Duodenal mucosa (tissue), 2 donors: ENCODE results near the gene PTPRF.

ENCODE experiments used
- H3K27ac ChIP-seq: one replicate; pipeline ENCODE4 v1.7.0; 2013; ENCODE audit warnings: low read depth, low read length
- H3K27me3 ChIP-seq, 2 donors: one replicate each; pipeline ENCODE4 v1.7.0; 2013; ENCODE audit warnings: low read length in 2 of 2, control low read depth in 1 of 2; ENCODE audit not compliant: insufficient read depth in 2 of 2, control insufficient read depth in 1 of 2
- H3K36me3 ChIP-seq, 2 donors: one replicate each; pipeline ENCODE4 v1.7.0; 2013; ENCODE audit warnings: low read length in 2 of 2, control low read depth in 1 of 2; ENCODE audit not compliant: insufficient read depth in 2 of 2, control insufficient read depth in 1 of 2
- H3K4me1 ChIP-seq, 2 donors: one replicate each; pipeline ENCODE4 v1.7.0; 2013; ENCODE audit warnings: low read length in 2 of 2, control low read depth in 1 of 2; ENCODE audit not compliant: insufficient read depth in 2 of 2, control insufficient read depth in 1 of 2
- H3K4me3 ChIP-seq, 2 donors: one replicate each; pipeline ENCODE4 v1.7.0; 2013; ENCODE audit warnings: low read length in 2 of 2, low read depth in 1 of 2
- H3K9ac ChIP-seq, 2 donors: one replicate each; pipeline ENCODE4 v1.7.0; 2013; ENCODE audit warnings: low read length in 2 of 2, low read depth in 1 of 2
- H3K9me3 ChIP-seq, 2 donors: one replicate each; pipeline ENCODE4 v1.7.0; 2013; ENCODE audit warnings: low read length in 2 of 2, control low read depth in 1 of 2; ENCODE audit not compliant: control insufficient read depth in 1 of 2

The PTPRF gene

DNA sequence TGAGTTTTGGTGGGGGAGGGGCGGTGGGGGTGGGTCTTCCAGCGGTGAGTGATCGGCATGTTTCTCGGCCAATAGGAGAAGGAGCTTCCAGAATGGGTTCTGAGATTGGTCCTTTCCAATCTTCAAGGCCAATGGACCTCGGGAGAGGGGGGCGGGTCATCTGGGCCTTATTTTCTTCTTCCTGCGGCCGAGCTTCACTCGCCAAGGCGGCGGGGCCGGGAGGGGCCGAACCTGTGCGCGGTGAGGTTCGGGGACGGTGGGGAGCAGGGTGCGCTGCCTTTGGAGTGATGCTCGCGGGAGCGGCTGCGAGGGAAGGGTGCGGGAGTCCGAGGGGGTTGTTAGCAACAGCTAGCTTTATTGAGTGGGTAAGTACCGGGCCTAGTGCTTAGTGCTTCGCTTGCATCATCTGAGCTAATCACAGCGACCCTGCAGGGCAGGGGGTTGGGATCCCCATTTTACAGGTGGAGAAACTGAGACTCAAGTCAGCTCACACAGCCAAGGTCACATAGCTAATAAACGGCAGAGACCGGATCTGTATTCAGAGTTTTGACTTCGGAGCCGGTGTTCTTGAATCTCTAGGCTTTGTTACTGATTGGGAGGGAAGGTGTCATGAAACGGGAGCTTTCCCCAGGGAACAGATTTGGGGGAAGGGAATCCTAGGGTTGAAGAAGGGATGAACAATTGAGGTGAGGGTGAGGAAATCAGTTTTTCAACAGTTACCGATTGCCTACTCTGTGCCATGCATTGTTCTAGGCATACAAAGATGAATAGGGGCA lies 119.8 kb downstream of the PTPRF start:
- Histone ChIP-seq H3K4me3 (peak overlapping the region; percentile 79 to 93), H3K9me3 (no peaks in the 10 kb centered on the region), H3K27ac (peak overlapping the region; percentile 94), H3K4me1 (peaks cover 22 to 29% of the 10 kb centered on the region in 2 donors), H3K36me3 (peaks cover 16 to 23% of the 10 kb centered on the region in 2 donors), H3K9ac (peak overlapping the region; percentile 78 to 84), H3K27me3 (no peaks in the 10 kb centered on the region)

DNA sequence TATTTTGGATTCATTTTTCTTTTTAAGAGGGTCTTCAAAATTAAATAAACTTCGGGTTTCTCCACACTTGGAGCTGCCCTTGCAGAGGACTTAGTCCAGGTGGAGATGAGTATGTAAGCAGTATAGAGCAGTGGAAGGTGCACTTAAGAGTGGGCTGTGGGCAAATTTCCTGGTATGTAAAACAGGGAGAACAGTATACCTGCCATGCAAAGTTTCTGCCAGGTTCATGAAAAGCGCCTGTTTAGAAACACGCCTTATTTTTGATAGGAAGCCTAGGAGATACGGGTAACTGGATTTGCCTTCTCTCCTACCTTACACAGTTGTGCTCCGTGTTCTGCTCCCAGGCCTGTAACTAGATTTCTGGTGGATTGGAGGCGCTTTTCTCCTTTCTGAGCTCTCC lies 120.5 kb downstream of the PTPRF start:
- Histone ChIP-seq H3K4me3 (peak overlapping the region; percentile 79 to 90), H3K9ac (peak overlapping the region; percentile 78 to 84), H3K4me1 (peaks cover 22 to 29% of the 10 kb centered on the region in 2 donors), H3K36me3 (peaks cover 22 to 30% of the 10 kb centered on the region in 2 donors), H3K27me3 (no peaks in the 10 kb centered on the region), H3K27ac (peak overlapping the region; percentile 58), H3K9me3 (no peaks in the 10 kb centered on the region)

DNA sequence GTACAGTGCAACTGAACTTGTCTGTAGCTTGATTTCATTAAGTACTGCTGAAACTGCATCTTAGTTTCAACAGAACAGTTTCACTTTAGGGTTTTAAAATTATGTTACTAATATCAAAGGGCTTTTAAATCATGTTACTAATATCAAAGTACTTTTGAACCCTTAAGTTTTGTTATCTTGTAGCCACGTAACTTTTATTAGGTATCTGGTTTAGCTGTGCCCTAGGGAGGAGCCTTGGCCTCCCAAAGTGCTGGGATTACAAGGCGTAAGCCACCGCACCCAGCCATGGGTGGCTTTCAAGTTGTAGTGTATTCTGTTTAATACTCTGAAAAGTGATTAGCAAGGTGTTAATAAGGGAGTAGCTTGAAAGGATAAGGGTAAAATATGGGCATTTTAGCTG lies 121.2 kb downstream of the PTPRF start:
- H3K4me3 ChIP-seq: peak overlapping the region; percentile 79 to 90
- H3K36me3 ChIP-seq: peaks cover 22 to 37% of the 10 kb centered on the region in 2 donors
- H3K4me1 ChIP-seq: peaks cover 22 to 29% of the 10 kb centered on the region in 2 donors
- H3K9ac ChIP-seq: peak overlapping the region; percentile 78 to 84
- no peaks in the 10 kb centered on the region for H3K27me3 ChIP-seq
- peak overlapping the region; percentile 58 for H3K27ac ChIP-seq
- H3K9me3 ChIP-seq: no peaks in the 10 kb centered on the region

DNA sequence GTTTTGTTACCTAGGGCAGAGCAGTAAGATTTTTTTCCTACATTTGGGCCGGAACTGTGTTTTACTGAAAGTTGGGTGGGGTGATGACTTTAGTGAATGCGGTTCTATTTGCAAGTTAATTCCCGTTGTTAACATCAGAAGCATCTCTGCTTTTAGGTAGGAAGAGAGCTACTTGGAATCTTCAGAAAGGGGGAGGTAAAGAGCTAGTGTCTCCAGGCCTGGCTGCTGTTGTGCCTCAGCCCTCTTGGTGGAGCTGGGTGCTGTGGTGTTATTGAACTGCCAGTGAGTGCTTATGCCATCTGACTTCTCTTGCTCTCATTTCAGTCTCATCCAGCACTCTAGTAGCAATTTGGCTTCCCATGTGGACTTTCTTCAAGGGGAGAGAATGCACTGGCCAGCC lies 122.7 kb downstream of the PTPRF start:
- Histone ChIP-seq H3K27me3 (no peaks in the 10 kb centered on the region), H3K9ac (peak overlapping the region; percentile 19 to 25), H3K36me3 (peaks cover 24 to 50% of the 10 kb centered on the region in 2 donors), H3K4me3 (peak overlapping the region in 1 of 2 donors; percentile 17), H3K4me1 (peaks cover 22 to 29% of the 10 kb centered on the region in 2 donors), H3K9me3 (no peaks in the 10 kb centered on the region), H3K27ac (no peak overlapping the region)

DNA sequence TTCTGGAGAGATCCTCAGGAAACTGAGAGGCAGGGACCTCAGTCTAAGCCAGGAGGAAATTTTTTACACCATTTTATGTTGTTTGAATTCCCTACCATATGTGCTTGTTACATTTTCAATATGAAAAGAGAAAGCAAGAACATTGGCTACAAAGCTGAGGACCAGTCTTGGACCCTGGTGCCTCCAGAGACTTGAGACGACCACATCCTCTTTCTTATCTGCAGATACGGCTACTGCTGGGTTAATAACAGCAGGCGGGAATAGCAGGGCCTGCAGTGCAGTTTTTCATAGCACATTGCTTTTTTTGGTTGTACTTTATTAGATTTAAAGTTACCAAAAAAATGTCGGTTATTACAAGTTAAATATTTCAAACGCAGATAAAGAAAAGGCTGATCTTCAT lies 123.2 kb downstream of the PTPRF start:
- Histone ChIP-seq H3K27ac (no peak overlapping the region), H3K27me3 (no peaks in the 10 kb centered on the region), H3K9me3 (no peaks in the 10 kb centered on the region), H3K9ac (peak overlapping the region in 1 of 2 donors; percentile 19), H3K4me1 (peaks cover 19 to 29% of the 10 kb centered on the region in 2 donors), H3K4me3 (no peak overlapping the region), H3K36me3 (peaks cover 25 to 52% of the 10 kb centered on the region in 2 donors)

DNA sequence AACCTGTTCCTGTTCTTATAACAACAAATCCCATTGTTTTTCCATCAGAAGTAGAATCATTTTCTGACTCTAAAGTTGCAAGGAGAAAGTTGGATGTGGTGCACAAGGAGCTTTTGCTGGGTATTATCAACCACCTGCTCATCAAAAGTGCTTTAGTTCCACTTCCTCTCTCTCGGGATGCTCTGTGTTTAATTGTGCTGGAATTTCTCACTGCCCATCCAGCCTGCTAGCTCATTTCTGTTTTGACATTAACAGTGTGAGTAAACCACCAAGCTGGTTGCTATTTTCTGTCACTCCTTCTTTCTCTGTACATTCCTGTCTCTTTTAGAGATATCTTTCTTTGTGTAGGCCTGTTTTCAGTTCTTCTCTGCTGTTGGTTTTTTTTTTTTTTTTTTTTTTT lies 125.3 kb downstream of the PTPRF start:
- no peak overlapping the region for H3K4me3 ChIP-seq
- peaks cover 40 to 70% of the 10 kb centered on the region in 2 donors for H3K36me3 ChIP-seq
- no peaks in the 10 kb centered on the region for H3K9me3 ChIP-seq
- no peak overlapping the region for H3K27ac ChIP-seq
- H3K27me3 ChIP-seq: no peaks in the 10 kb centered on the region
- H3K4me1 ChIP-seq: peaks cover 18 to 26% of the 10 kb centered on the region in 2 donors
- no peak overlapping the region for H3K9ac ChIP-seq

DNA sequence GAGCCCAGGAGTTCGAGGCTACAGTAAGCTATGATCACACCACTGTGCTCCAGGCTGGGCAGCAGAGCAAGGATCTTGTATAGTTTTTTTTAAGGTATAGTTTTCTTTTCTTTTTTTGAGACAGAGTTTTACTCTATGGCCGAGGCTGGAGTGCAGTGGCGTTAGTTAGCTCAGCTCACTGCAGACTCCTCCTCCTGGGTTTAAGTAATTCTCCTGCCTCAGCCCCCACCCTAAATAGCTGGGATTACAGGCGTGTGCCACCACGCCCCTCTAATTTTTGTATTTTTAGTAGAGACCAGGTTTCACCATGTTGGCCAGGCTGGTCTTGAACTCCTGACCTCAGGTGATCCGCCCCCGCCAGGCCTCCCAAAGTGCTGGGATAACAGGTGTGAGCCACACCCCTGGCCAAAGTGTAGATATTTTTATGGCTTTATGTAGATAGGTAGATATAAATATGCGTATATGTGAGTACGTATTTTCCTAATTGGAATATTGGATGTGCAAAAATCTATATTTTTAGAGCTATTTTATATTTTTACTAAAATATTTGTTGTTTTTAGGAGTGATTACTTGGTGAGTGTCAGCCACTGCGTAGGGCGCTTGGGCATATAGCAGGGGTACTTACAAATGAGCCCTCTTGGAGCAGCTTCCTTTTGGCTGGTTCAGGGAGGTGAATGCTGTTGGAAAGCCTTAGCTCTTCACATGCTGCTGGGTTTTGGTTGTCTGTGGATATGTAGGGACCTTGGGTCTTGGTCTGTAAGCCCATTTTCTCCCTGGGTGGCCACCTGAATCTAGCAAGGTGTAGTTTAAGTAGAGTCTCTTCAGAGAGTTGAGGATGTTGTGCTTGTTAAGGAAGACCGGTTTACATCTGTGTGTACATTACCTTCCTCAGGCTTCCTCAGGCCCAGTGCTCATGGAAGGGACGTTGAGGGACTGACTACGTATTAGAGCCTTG lies 128.8 kb downstream of the PTPRF start:
- no peaks in the 10 kb centered on the region for H3K9me3 ChIP-seq
- no peaks in the 10 kb centered on the region for H3K4me1 ChIP-seq
- no peak overlapping the region for H3K27ac ChIP-seq
- no peaks in the 10 kb centered on the region for H3K27me3 ChIP-seq
- H3K4me3 ChIP-seq: no peak overlapping the region
- H3K9ac ChIP-seq: no peak overlapping the region
- H3K36me3 ChIP-seq: peaks cover 50 to 90% of the 10 kb centered on the region in 2 donors

DNA sequence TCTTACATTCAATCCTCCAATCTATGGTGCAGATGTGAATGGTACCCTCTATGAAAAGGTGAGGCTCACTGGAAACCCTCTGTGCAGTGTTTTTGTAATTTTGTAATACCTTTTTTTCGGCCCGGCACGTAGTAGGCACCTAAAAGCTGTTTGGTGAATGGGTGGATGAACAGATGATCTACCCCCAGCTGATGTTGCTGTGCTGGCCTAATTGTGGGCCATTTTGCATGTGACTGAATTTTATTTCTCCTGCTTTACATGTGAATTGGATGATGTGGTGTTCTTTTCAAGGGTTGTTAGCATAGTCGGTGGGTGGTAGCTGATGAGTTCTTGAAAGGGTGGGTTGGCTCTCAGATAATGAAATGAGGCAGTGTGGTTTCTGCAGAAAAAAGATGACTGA lies 129.7 kb downstream of the PTPRF start:
- no peaks in the 10 kb centered on the region for H3K4me1 ChIP-seq
- no peak overlapping the region for H3K4me3 ChIP-seq
- peaks cover 47 to 90% of the 10 kb centered on the region in 2 donors for H3K36me3 ChIP-seq
- no peak overlapping the region for H3K9ac ChIP-seq
- H3K27me3 ChIP-seq: no peaks in the 10 kb centered on the region
- H3K27ac ChIP-seq: no peak overlapping the region
- H3K9me3 ChIP-seq: no peaks in the 10 kb centered on the region

DNA sequence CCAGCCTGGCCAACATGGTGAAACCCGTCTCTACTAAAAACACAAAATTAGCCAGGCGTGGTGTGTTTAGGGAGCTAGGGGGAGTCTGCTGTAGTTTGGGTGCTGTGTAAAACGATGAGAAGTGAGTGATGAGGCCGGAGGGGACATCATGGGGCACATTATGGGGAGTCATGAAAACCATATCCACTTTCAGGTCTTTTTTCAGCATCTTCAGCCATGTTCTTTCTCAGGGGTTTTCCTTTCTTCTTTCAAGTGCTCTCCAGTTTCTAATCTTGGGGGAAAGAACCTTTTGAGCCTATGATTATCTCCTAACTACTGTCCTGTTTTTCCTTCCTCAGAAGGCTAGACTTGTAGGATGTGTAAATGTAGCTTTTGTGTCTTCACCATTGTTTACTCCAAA lies 133.7 kb downstream of the PTPRF start:
- no peaks in the 10 kb centered on the region for H3K27me3 ChIP-seq
- no peak overlapping the region for H3K4me3 ChIP-seq
- H3K27ac ChIP-seq: no peak overlapping the region
- H3K36me3 ChIP-seq: peaks cover 66 to 95% of the 10 kb centered on the region in 2 donors
- no peaks in the 10 kb centered on the region for H3K4me1 ChIP-seq
- no peak overlapping the region for H3K9ac ChIP-seq
- H3K9me3 ChIP-seq: no peaks in the 10 kb centered on the region

DNA sequence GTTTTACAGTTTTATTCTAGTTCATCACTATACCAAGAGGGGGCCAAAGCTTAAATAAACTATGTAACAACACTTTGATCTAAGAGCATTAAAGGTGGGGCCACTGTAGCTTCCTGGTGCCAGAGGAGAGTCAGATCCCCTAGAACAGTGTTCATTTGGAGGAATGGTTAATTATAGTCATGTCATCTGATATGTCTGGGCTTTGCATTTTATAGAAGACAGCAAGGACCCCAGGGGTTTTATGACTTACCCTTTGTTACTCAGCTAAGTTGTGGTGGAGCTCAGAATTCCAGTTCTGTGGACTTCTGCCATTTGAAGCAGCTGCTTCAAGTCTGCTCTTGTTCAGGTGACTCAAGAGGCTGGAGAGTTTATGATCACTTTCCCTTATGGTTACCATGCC lies 135.9 kb downstream of the PTPRF start:
- H3K36me3 ChIP-seq: peaks cover 70 to 97% of the 10 kb centered on the region in 2 donors

More for the DNA sequence above, 135.9 kb downstream of the PTPRF start:
- no peak overlapping the region for H3K27ac ChIP-seq
- H3K4me3 ChIP-seq: no peak overlapping the region
- no peaks in the 10 kb centered on the region for H3K4me1 ChIP-seq
- no peaks in the 10 kb centered on the region for H3K9me3 ChIP-seq
- no peaks in the 10 kb centered on the region for H3K27me3 ChIP-seq
- H3K9ac ChIP-seq: no peak overlapping the region
